Ovary (tissue), 9 donors: ENCODE results near the gene GPR65. TPM values are rescaled to one million over a fixed set of nuclear protein-coding genes. Genes with fewer than 3 reads are reported as not detected.

ENCODE experiments used
- DNase-seq, 5 donors: peaks; one replicate each; pipeline ENCODE4 v3.0.0-alpha.2; 2019 to 2020
- H3K27ac ChIP-seq, 2 donors: fragments of 200-600 bp; one replicate each; pipeline versions ENCODE4 v1.5.1 to v1.8.0; 2019 to 2022
- H3K27me3 ChIP-seq: fragments of 200-600 bp; one replicate; pipeline ENCODE4 v1.8.0; 2022
- H3K36me3 ChIP-seq: fragments of 200-600 bp; sonication (generic); one replicate; pipeline ENCODE4 v1.5.1; 2019
- H3K4me1 ChIP-seq: one replicate; pipeline ENCODE4 v1.8.1; 2013; ENCODE audit warnings: mild to moderate bottlenecking, moderate library complexity; ENCODE audit not compliant: insufficient read depth
- H3K4me3 ChIP-seq: fragments of 200-600 bp; sonication (generic); one replicate; pipeline ENCODE4 v1.5.1; 2017
- H3K9me3 ChIP-seq, 2 donors: fragments of 200-600 bp in 1 of 2; sonication (generic) in 1 of 2; one replicate each; pipeline versions ENCODE4 v1.5.1 to v1.8.1; 2013 to 2019; ENCODE audit warnings: mild to moderate bottlenecking in 1 of 2, moderate library complexity in 1 of 2
- CTCF ChIP-seq, 3 donors: fragments of 450-650 bp in 2 of 3; fragments of 200-600 bp in 1 of 3; IDR thresholded peaks; one replicate each; pipeline versions ENCODE4 v1.5.1 to v1.8.0; 2016 to 2022; ENCODE audit warnings: antibody characterized with exemption in 3 of 3, mild to moderate bottlenecking in 1 of 3
- EP300 ChIP-seq: sonication (generic); formaldehyde crosslinking; IDR thresholded peaks from one replicate; pipeline ENCODE4 v1.6.1; 2017; ENCODE audit warnings: antibody characterized with exemption
- POLR2A ChIP-seq: fragments of 450-650 bp; IDR thresholded peaks from one replicate; pipeline ENCODE4 v1.6.1; 2017; ENCODE audit warnings: antibody characterized with exemption, mild to moderate bottlenecking, moderate library complexity
- WGBS, 3 donors: extraction: QIAGEN DNeasy Blood & Tissue Kit in 1 of 3; methylation state at CpG; one replicate each; pipeline versions ENCODE4 v1.1.5 to v1.1.7; 2013 to 2017; 5-methylcytosine and 5-hydroxymethylcytosine counted together
- intact Hi-C, 4 donors: fragments of 100-400 bp; cut with DNase I; formaldehyde crosslinking; loops; one replicate each; pipeline versions ENCODE4 v1.11.0 to v1.15.1; 2022 to 2023
- polyA plus RNA-seq, 2 donors: library from polyadenylated mRNA; stranded (reverse); fragments of 200-250 nt in 1 of 2; fragments of 350-450 nt in 1 of 2; fragmentation: Illumina TruSeq in 1 of 2; extraction: RNeasy Lipid Tissue Mini Kit (QIAGEN cat#74804) in 1 of 2; gene quantifications; one replicate each; pipeline ENCODE4 v1.2.3, GENCODE V29; 2013 to 2014
- total RNA-seq, 7 donors: library from RNA; depleted of rRNA in 2 of 7; stranded (reverse); fragments of >200 nt in 2 of 7; fragmentation: NEBNext Ultra II Directional in 3 of 7; extraction: Animal tissue kit (Norgen Biotek cat#: 25700) in 3 of 7; gene quantifications; one replicate each; pipeline versions ENCODE4 v1.1.0 to v1.2.4, GENCODE V29; 2016 to 2023
- donor health status: DM: no; HTN: no; CAD: no; lungs with moderate emphysema.
- donor health status: DM: no; HTN: no; CAD: no.
- donor health status: Bipolar disorder and iron deficiency.
- donor health status: DM: yes; HTN: yes; CAD: no.
- donor health status: DM: no; HTN: no; CAD: no.
- donor health status: DM: yes; HTN: yes; CAD: no.

The GPR65 gene
- total and polyA plus RNA-seq, 9 donors, result 0.19 to 2.2 (median 0.70) TPM

- DNase-seq, result no peak
- H3K4me3 ChIP-seq, result no peak overlapping the region
- no peaks in the 10 kb centered on the region for H3K4me1 ChIP-seq
- H3K27me3 ChIP-seq, result no peaks in the 10 kb centered on the region
- H3K36me3 ChIP-seq, result no peaks in the 10 kb centered on the region
- intact Hi-C loops, result no loop called here
- WGBS, 3 donors, result 46 to 80% (median 67%) methylated on average over 4 of the region's 4 CpGs
- TF ChIP-seq CTCF (IDR thresholded peaks at IDR 0.05) (no peak), EP300 (no peak)
- no peaks in the 10 kb centered on the region for H3K9me3 ChIP-seq
- no peak overlapping the region for H3K27ac ChIP-seq
These were observed 38.9 kb downstream of the GPR65 start for GRCh38 chr14:88043529-88044443.

GRCh38 chr14:88044444-88044758, 39.5 kb downstream of the GPR65 start:
- no peaks in the 10 kb centered on the region for H3K36me3 ChIP-seq
- no peaks in the 10 kb centered on the region for H3K9me3 ChIP-seq
- no peaks in the 10 kb centered on the region for H3K27me3 ChIP-seq
- intact Hi-C loops, result no loop called here
- no peaks in the 10 kb centered on the region for H3K4me1 ChIP-seq
- WGBS, 3 donors, result 30 to 61% (median 53%) methylated on average over 1 of the region's 1 CpG
- no peak for TF ChIP-seq CTCF (IDR thresholded peaks at IDR 0.05)
- DNase-seq, result no peak
- no peak overlapping the region for H3K27ac ChIP-seq
- no peak overlapping the region for H3K4me3 ChIP-seq

DNA sequence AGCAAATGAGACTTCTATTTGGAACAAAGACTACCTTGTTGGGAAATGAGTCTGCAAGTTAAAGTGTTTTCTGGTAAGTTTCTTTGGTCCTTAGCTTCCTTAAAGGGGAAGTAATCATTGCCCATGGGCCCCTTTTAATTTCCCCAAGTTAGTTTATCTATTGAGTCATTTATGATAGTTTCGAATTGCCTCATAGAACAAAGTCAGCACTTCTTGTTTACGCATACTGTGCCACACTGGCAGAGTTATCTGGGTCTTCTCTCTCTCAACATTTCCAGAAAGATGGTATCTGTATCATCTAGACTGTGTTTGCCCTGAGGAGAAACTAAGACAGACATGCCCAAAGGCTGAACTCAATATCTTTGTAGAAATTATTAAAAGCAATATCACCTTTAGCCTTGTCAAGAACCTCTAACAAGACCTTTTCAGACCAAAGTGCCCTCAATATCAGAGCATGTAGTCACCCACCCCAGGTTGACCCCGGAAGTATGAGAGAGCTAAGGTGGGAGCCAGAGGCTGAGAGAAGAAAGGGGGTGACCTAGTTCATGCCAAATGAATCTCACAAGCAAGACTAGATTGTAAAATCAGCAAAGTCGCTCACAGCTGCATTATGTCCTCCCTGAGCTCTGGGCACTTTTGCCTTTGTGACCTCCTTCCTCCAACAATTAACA, 40.0 kb downstream of the GPR65 start:
- no peak for DNase-seq
- 78 to 82% (median 80%) methylated on average over 4 of the region's 4 CpGs for WGBS, 3 donors
- H3K36me3 ChIP-seq, result no peaks in the 10 kb centered on the region
- TF ChIP-seq CTCF (IDR thresholded peaks at IDR 0.05) (no peak), EP300 (no peak), POLR2A (no peak)
- intact Hi-C loops, result no loop called here
- H3K4me1 ChIP-seq, result no peaks in the 10 kb centered on the region
- no peaks in the 10 kb centered on the region for H3K9me3 ChIP-seq
- H3K4me3 ChIP-seq, result no peak overlapping the region
- H3K27me3 ChIP-seq, result no peaks in the 10 kb centered on the region
- no peak overlapping the region for H3K27ac ChIP-seq

DNA sequence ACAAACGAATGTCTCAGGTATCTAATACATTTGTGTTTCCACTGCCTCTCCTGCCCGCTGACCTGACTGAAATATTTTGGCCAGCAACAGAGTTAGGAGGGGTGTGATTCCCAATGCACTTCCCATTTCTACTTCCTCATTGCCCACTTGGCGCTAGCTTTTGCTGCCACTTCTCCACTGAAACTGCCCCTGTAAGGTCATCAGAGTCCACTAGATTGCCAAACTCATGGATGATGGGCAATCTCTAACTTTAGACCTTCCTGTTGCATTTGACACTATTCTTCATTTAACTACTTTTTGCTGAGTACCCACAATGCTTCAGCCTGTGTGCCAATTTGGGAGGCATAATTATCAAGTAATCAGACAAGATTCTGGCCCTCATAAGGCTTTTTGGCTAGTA, 40.8 kb downstream of the GPR65 start:
- Histone ChIP-seq H3K27me3 (no peaks in the 10 kb centered on the region), H3K9me3 (no peaks in the 10 kb centered on the region), H3K4me3 (no peak overlapping the region), H3K36me3 (no peaks in the 10 kb centered on the region), H3K4me1 (no peaks in the 10 kb centered on the region), H3K27ac (no peak overlapping the region)
- no peak for DNase-seq
- 59 to 91% (median 77%) methylated on average over 3 of the region's 3 CpGs for WGBS, 3 donors
- intact Hi-C loops, result no loop called here
- no peak for TF ChIP-seq POLR2A
- no peak for TF ChIP-seq EP300
- no peak for TF ChIP-seq CTCF (IDR thresholded peaks at IDR 0.05)
